NCI-H1092 treated with DMSO at 0.1 percent for 48 hours (cell line): ENCODE results near the gene PDE3A.
"Not testable (repeated sequence)": the region's sequence is repeated elsewhere in the genome, so short reads cannot be mapped to it uniquely, and the experiment has no call there.

Experiments used
- DNase-seq: peaks from one replicate; lab custom pipeline; 2025; lab: John Stamatoyannopoulos, UW

PDE3A gene

DNA sequence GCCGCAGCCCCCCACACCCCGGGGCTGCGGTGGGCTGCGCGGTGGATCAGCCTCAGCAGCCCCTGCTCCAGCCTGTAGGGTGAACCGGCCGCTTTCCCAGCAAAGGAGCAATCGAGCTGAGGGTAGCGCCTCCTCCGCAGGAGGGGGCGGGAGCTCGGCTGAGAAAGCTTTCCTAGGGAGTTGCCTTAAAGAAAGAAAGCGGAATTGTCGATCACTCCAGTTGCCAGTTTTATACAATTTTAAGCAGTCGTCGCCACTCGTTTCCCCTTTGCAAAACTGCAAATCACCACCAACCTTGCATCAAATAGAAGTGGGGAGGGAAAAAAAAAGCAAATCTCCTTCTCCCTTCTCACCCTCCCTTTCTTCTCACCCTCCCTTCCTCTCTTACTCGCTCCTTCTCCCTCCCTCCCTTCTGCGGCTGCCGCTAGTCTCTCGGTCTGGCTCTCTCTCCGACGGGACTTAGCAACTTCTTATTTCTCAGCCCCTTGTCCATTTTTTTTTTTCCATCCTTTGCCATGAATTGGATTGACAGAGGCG, at the start of gene PDE3A:
PDE3A (plus strand) TSS at position 424 of the 537 bp plus-strand sequence. CDS start 748 bp downstream, outside the sequence.
- DNase-seq = no peak

DNA sequence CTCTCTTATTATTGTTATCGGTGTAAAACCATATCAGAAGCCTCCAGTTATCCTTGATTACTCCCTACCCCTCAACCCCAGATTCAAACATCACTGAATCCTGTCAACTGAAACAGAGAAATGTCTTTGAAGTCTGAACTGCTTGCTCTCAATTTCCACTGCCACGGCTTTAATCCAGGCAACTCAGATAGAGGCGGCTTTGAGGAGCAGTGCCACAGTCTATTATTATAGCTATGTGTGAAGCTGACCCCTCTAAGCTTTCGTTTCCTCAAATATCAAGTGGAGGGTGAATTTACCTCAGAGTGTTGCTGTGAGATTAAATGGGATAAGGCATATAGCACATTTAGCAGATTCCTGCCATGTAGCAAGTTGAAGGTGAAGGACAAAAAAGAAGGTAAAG, 49.0 kb upstream of the PDE3A start:
- DNase-seq = no peak

- DNase-seq = no peak
Measured at GRCh38 chr12:20320552-20320951, 47.8 kb upstream of the PDE3A start.

DNA sequence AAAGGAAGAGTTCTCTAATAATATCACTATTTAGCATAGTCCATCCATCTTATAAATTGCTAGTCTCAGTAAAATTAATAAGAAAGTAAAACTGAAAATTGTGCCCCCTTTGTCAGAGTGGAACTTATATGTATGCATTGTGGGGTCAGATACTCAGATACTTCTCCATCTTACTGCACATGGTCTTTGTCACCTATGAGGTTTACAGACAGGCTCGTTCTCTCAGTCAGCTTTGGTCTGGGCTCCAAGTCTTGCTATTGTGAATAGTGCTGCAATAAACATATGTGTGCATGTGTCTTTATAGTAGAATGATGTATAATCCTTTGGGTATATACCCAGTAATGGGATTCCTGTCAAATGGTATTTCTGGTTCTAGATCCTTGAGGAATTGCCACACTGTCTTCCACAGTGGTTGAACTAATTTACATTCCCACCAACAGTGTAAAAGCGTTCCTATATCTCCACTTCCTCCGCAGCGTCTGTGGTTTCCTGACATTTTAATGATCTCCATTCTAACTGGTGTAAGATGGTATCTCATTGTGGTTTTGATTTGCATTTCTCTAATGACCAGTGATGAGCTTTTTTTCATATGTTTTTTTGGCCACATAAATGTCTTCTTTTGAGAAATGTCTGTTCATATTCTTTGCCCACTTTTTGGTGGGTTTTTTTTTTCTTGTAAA, 37.4 kb upstream of the PDE3A start:
- DNase-seq = not testable (repeated sequence)

- no peak for DNase-seq
Measured at GRCh38 chr12:20339060-20339459, 29.3 kb upstream of the PDE3A start.

GRCh38 chr12:20342111-20342510, 26.2 kb upstream of the PDE3A start:
- no peak for DNase-seq

DNA sequence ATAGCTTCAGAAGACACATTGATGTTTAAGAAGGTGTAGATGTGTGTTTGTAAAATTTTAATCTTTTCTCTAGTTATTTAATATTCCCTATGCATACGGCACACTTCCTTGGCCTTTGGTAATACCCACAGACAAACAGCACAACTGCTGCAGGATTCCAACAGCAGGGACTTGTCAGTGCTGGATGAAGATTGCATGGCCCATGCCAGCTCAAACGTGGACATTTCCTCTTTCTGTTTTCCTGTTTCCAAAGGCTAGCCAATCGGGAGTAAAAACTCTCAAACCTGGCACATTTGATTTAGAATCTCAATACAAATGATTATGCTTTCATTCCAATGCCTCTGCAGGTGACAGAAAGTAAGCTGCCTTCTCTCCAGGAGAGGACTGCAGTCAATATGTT, 22.5 kb upstream of the PDE3A start:
- no peak for DNase-seq

DNA sequence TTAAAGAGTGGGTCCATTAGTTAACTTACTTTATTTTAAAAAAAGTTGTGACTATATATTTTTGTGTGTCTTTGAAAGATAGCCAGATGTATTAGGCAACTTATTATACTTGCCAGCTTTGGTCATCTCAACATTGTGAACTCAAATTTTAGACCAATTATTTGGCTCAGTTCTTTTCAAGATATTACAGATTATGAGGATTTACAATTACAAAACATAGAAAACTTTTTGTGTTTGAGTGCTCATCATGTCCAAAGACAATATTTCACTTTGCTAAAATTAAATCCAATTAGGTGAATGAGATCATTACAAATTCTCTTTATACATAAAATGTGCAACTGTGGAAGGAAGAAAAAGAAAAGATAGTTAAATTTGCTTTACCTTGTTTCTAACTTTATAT, 18.3 kb upstream of the PDE3A start:
- no peak for DNase-seq

DNA sequence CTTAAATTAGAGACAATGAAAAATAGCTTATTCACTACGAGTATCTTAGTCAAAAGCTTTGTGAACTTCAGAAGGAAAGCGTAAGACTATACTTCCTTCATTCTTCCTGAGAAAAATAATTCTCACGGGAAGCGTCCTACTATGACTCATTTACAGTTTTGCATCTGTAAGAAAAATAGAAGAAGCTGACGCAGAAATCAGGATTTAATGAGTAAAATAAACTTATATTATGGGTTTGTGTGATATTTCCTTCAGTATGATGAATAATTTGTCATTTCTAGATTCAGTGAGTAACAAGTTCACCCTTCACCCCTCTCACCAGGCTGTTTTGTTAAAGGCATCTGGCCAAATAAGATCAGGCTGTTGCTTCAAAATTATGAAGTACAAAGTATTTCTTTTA, 17.8 kb upstream of the PDE3A start:
- DNase-seq = no peak

DNA sequence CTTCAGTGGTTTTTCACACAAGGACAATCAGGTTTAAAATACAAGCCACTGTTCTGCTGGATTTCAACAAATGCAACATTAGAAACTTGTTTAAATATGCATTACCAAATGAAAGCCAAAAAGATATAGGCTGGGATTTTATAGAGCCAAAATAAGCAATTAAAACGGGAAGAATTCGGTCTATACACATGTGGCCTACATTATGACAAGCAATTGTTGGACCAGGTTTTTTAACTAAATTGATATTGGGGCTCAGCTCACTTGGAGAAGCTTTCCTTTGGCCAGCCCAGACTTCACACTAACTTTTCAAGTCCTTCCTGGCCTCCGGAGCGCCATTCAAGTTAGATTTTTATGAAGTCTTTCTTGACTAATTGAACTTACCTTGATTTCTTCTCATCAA, 16.9 kb upstream of the PDE3A start:
- no peak for DNase-seq

DNA sequence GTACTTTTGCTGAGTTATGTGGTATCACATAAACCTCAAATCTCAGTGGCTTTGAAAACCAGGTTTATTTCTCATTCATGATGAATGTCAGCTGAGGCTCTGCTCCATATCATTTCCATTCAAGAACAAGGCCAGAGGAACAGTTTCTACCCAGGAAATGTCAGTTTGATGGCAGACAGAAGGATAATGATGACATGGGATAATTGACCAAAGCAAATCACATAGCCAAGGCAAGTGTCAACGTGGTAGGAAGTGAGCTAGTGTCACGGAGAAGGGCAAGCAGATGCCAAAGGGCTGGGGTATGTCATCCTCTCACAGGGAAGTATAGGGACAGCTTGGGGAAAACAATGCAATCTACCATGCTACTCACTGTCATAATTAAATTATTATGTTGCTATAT, 12.3 kb upstream of the PDE3A start:
- DNase-seq = no peak

- no peak for DNase-seq
Measured at GRCh38 chr12:20360407-20360806, 7.9 kb upstream of the PDE3A start.

GRCh38 chr12:20361416-20361815, 6.9 kb upstream of the PDE3A start:
- no peak for DNase-seq

DNA sequence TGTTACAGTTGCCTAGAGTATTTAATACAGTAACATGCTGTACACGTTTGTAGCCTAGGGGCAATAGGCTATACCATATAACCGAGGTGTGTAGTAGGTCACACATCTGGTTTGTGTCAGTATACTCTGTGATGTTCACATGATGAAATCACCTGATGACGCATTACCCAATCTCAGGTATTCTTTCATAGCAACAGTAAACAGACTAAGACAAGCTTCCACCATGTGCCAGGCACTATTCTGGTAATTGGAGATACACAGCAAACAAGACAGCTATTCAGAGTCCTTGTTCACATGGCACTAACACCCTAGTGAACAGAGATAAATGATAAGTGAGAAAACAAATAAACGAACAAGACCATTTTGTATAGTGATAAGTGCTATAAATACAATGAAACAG, 3.8 kb upstream of the PDE3A start:
- DNase-seq = no peak

- DNase-seq = no peak
Measured at GRCh38 chr12:20366776-20367409, 1.4 kb upstream of the PDE3A start.

GRCh38 chr12:20367583-20368113, 689 bp upstream of the PDE3A start:
- no peak for DNase-seq

DNA sequence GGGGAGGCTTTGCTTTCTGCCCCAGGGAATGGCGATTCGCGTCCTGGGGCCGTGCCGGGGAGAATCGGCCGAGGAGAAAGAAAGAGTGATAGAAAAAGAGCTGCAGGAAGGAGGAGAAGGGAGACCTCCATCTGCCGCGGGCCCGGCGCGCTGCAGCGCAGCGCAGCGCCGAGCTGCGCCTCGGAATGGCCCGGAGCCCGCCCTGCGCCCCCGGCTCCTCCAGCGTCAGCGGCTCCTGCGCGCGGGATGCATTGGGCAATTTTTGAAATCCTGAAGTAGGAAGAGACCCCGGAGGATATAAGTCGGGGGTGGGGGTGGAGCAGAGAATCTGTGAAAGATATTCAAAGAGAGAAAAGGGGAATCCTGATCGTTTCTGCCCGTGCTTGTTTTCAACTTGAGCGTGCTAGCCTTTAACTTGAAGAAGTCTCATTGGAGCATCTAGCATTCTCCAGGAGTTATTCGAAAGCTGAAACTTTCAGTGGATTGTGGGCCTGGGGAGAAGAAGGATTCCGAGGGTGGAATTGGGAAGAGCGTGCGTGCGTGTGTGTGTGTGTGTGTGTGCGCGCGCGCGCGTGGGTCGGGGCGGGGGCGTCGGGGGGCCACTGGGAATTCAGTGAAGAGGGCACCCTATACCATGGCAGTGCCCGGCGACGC, 441 bp downstream of the PDE3A start:
- no peak for DNase-seq

- DNase-seq = no peak
Measured at GRCh38 chr12:20369305-20370013, 1.1 kb downstream of the PDE3A start.

GRCh38 chr12:20370014-20370386, 1.7 kb downstream of the PDE3A start:
- no peak for DNase-seq

GRCh38 chr12:20370866-20371519, 2.7 kb downstream of the PDE3A start:
- DNase-seq = no peak

DNA sequence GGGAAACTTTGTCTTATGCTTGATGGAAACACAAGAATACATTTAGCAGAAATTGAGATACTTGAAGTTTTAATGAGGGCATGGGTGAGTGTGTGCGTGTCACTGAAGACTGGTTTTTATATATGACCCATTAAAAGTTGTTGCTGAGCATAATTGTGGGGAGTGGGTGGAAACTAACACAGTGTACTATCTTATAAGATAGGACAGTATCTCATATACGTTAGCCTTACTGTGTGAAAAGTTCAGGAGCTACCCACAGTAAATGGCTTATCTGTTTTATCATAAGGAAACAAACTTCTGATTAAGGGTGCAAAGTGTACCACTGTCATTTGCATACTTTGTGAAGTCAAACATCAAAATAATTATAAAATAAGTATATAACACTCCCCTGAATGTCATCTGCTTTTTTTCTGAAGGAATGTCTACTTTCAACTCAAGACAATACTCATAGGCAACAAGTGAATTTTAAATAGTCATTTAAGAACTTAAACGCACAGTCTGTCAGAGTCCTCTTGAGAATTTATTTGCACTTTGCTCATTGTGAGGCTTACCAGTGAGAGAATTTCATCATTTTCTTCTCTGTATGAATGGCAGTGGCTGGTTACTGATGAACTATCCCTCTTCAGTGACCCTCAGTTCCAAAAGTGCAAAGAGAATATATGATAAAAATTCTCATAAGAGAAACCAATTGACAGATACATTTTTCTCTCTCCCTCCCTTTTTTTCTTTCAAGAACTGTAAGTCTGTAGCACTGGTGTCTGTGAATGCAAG, 4.2 kb downstream of the PDE3A start:
- DNase-seq = no peak
